HepG2 (cell line): ENCODE data around the gene SEZ6.
"Not testable (repeated sequence)": the region's sequence is repeated elsewhere in the genome, so short reads cannot be mapped to it uniquely, and the experiment has no call there.

ENCODE experiments used
- BRF2 ChIP-seq: sonication (generic); formaldehyde crosslinking; IDR thresholded peaks from 2 replicates; pipeline ENCODE4 v1.8.1; 2022; ENCODE audit warnings: mild to moderate bottlenecking, missing genetic modification reagents
- CTCF ChIP-seq: sonication (generic); formaldehyde crosslinking; IDR thresholded peaks from 2 replicates; pipeline ENCODE4 v1.5.0; 2020; ENCODE audit warnings: mild to moderate bottlenecking, missing genetic modification reagents, moderate library complexity
- EED ChIP-seq: sonication (generic); formaldehyde crosslinking; IDR thresholded peaks from 2 replicates; pipeline ENCODE4 v1.5.0; 2020; ENCODE audit warnings: mild to moderate bottlenecking, missing genetic modification reagents
- EP300 ChIP-seq, 3 experiments: sonication (generic) in 1 of 3; formaldehyde crosslinking in 1 of 3; IDR thresholded peaks; 2 replicates each; pipeline versions ENCODE4 v1.5.1 to v1.6.1; 2011 to 2020; ENCODE audit warnings: low read depth in 2 of 3, low read length in 2 of 3, borderline replicate concordance in 1 of 3, improper control_type of control experiment in 1 of 3, mild to moderate bottlenecking in 1 of 3, missing genetic modification reagents in 1 of 3, moderate library complexity in 1 of 3
- HDAC6 ChIP-seq: fragments of 200-600 bp; sonication (generic); IDR thresholded peaks from 2 replicates; pipeline ENCODE4 v1.7.0; 2017; ENCODE audit warnings: mild to moderate bottlenecking, antibody characterized with exemption, low read length, low read depth
- JUND ChIP-seq: sonication (generic); formaldehyde crosslinking; IDR thresholded peaks from 2 replicates; pipeline ENCODE4 v1.8.0; 2022; ENCODE audit warnings: mild to moderate bottlenecking, missing genetic modification reagents
- KLF12 ChIP-seq: sonication (generic); formaldehyde crosslinking; IDR thresholded peaks from 2 replicates; pipeline ENCODE4 v1.4.0; 2020; ENCODE audit warnings: missing genetic modification reagents, borderline replicate concordance
- MAFK ChIP-seq, 2 experiments: IDR thresholded peaks in 1 of 2; conservative IDR thresholded peaks in 1 of 2; 2 replicates each; pipeline ENCODE4 v1.6.1; 2011; ENCODE audit warnings: improper control_type of control experiment in 2 of 2, low read length in 2 of 2
- MNT ChIP-seq: fragments of 450-650 bp; IDR thresholded peaks from 2 replicates; pipeline ENCODE4 v1.6.1; 2016
- MXI1 ChIP-seq: IDR thresholded peaks from 3 replicates; pipeline ENCODE4 v1.6.1; 2012; ENCODE audit warnings: low read depth, low read length, inconsistent platforms, borderline replicate concordance
- NFE2L2 ChIP-seq: fragments of 150-350 bp; IDR thresholded peaks from 2 replicates; pipeline ENCODE4 v1.6.1; 2014; ENCODE audit warnings: low read length
- NONO ChIP-seq, 2 experiments: fragments of 450-650 bp in 1 of 2; sonication (generic) in 1 of 2; formaldehyde crosslinking in 1 of 2; IDR thresholded peaks in 1 of 2; conservative IDR thresholded peaks in 1 of 2; 2 replicates each; pipeline versions ENCODE4 v1.6.1 to v1.8.0; 2017 to 2022; ENCODE audit warnings: mild to moderate bottlenecking in 1 of 2, missing genetic modification reagents in 1 of 2, moderate library complexity in 1 of 2
- ZSCAN31 ChIP-seq: sonication (generic); formaldehyde crosslinking; IDR thresholded peaks from 2 replicates; pipeline ENCODE4 v1.5.0; 2020; ENCODE audit warnings: low read depth, mild to moderate bottlenecking, missing genetic modification reagents

- not testable (repeated sequence) for TF ChIP-seq MXI1; JUND (CRISPR knock-in tag); CTCF; MAFK (conservative IDR thresholded peaks at IDR 0.05 in 1 of 2, IDR thresholded peaks at IDR 0.05 in 1 of 2; ENCODE audit: low read length in 2 of 2); BRF2 (CRISPR knock-in tag); NFE2L2; HDAC6; NONO (IDR thresholded peaks at IDR 0.05); NONO (CRISPR knock-in tag; conservative IDR thresholded peaks at IDR 0.05); MNT; ZSCAN31 (CRISPR knock-in tag); KLF12 (CRISPR knock-in tag); EED (CRISPR knock-in tag); EP300 (IDR thresholded peaks at IDR 0.05; ENCODE audit: low read depth in 2 of 2, low read length in 2 of 2); EP300 (CRISPR knock-in tag; IDR thresholded peaks at IDR 0.05; ENCODE audit: borderline replicate concordance)
These were observed 71.3 kb downstream of the SEZ6 start for GRCh38 chr17:28934508-28934907.
